Measurements from ENCODE around the gene NHERF1. TPM values are rescaled to one million over a fixed set of nuclear protein-coding genes. Genes with fewer than 3 reads are reported as not detected.

NHERF1 gene
- total RNA-seq, 1 donor from 2014 or later: 81.8 TPM

GRCh38 chr17:74782571-74782970 is 34.1 kb downstream of the NHERF1 start:
- H3K9me3 ChIP-seq: no peaks in the 10 kb centered on the region
- no peak for DNase-seq (ENCODE audit: low spot score in 2 of 2)
- H3K4me3 ChIP-seq: no peak overlapping the region
- H3K36me3 ChIP-seq: peaks cover 4 to 21% of the 10 kb centered on the region in 2 donors
- intact Hi-C loops (cut with DNase I): no loop called here
- H3K27me3 ChIP-seq: no peaks in the 10 kb centered on the region
- H3K4me1 ChIP-seq: no peaks in the 10 kb centered on the region
- no peak overlapping the region for H3K27ac ChIP-seq
- no peak for TF ChIP-seq CTCF (IDR thresholded peaks at IDR 0.05)

- no peaks in the 10 kb centered on the region for H3K9me3 ChIP-seq
- H3K36me3 ChIP-seq: peaks cover 4 to 32% of the 10 kb centered on the region in 2 donors
- H3K27ac ChIP-seq: no peak overlapping the region
- no peak overlapping the region for H3K4me3 ChIP-seq
- no peaks in the 10 kb centered on the region for H3K27me3 ChIP-seq
- TF ChIP-seq CTCF (IDR thresholded peaks at IDR 0.05): no peak
- intact Hi-C loops (cut with DNase I): no loop called here
- H3K4me1 ChIP-seq: no peaks in the 10 kb centered on the region
- DNase-seq (ENCODE audit: low spot score in 2 of 2): no peak
Observed at GRCh38 chr17:74784125-74784810, 35.8 kb downstream of the NHERF1 start.

GRCh38 chr17:74785096-74785980 is 36.9 kb downstream of the NHERF1 start:
- no peak for DNase-seq (ENCODE audit: low spot score in 2 of 2)
- no peak for TF ChIP-seq CTCF (IDR thresholded peaks at IDR 0.05)
- Histone ChIP-seq H3K9me3 (no peaks in the 10 kb centered on the region), H3K4me1 (no peaks in the 10 kb centered on the region), H3K27me3 (no peaks in the 10 kb centered on the region), H3K36me3 (peaks cover 7 to 34% of the 10 kb centered on the region in 2 donors), H3K4me3 (no peak overlapping the region), H3K27ac (no peak overlapping the region)
- intact Hi-C loops (cut with DNase I): no loop called here

GRCh38 chr17:74785981-74786360 is 37.5 kb downstream of the NHERF1 start:
- Histone ChIP-seq H3K27me3 (no peaks in the 10 kb centered on the region), H3K4me1 (no peaks in the 10 kb centered on the region), H3K36me3 (peaks cover 8 to 32% of the 10 kb centered on the region in 2 donors), H3K4me3 (no peak overlapping the region), H3K9me3 (no peaks in the 10 kb centered on the region), H3K27ac (no peak overlapping the region)
- no peak for DNase-seq (ENCODE audit: low spot score in 2 of 2)
- no peak for TF ChIP-seq CTCF (IDR thresholded peaks at IDR 0.05)
- intact Hi-C loops (cut with DNase I): no loop called here

GRCh38 chr17:74786431-74787055 is 38.1 kb downstream of the NHERF1 start:
- intact Hi-C loops (cut with DNase I): no loop called here
- no peak for TF ChIP-seq CTCF (IDR thresholded peaks at IDR 0.05)
- Histone ChIP-seq H3K27me3 (no peaks in the 10 kb centered on the region), H3K4me3 (no peak overlapping the region), H3K4me1 (no peaks in the 10 kb centered on the region), H3K27ac (no peak overlapping the region), H3K9me3 (no peaks in the 10 kb centered on the region), H3K36me3 (peaks cover 8 to 30% of the 10 kb centered on the region in 2 donors)
- DNase-seq (ENCODE audit: low spot score in 2 of 2): no peak

Measured in ascending aorta (tissue), 2 donors.